ENCODE measurements around the gene NKAPL.

Gene NKAPL

DNA sequence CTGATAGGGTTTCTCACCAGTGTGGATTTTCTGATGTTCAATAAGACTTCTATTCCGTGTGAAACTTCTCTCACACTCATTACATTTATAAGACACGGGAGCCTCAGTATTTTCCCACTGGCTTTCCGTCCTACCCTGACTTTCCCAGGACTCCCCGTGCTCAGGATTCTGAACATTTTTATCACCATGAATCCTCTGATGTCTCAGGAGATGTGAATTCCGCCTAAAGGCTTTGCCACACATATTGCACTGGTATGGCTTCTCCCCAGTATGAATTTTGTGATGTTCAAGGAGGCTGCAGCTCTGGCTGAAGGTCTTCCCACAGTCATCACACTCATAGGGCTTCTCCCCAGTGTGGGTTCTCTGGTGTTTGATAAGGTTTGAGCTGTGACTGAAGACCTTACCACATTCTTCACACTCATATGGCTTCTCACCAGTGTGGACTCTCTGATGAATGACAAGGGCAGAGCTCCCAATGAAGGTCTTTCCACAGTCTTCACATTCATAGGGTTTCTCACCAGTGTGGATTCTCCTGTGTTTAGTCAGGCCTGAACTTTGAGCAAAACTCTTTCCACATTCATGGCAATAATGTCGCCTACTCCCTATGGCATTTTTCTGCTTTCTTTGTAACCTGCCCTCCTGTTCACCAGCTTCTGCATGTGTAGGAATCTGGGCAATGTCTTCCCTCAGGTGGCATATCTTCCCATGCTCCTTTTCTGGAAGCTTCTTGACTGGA lies 13.7 kb upstream of the NKAPL start:
- no peak for DNase-seq

DNA sequence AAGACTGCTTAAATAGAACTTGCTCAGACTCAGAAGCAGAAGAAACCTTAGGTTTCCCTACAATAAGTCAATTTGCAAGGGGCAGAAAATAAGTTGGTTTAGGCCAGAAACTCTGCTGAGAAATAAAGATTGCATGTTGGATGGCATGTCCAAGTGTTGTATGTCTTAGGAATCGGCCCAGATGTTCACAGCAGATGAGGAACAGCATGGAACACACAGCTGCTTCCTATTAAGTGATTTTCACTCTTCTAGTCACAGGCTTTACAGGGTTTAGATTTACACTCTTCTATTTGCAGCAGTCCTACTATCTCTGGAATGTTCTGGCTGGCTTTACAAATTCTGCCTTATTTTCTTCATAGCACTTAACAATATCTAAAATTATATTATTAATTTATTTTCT lies 10.2 kb upstream of the NKAPL start:
- no peak for DNase-seq

DNA sequence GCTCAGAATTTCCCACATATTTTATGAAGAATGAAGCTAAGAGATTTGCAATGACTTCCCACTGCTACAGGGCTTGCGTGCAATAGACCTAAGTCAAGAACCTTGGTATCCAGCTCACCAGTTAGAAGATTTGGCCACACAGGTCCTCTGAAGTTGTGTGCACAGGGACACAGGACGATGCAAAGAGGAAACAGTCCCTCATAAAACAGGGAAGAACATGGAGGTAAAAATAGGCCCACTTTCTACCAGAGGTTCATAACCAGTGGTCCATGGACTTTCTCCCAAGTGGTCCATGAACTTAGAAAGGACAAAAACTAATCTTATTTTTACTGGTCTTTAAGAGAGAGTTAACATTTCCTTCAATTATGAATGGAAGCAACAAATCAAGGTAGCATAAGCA lies 8.3 kb upstream of the NKAPL start:
- DNase-seq = no peak

DNA sequence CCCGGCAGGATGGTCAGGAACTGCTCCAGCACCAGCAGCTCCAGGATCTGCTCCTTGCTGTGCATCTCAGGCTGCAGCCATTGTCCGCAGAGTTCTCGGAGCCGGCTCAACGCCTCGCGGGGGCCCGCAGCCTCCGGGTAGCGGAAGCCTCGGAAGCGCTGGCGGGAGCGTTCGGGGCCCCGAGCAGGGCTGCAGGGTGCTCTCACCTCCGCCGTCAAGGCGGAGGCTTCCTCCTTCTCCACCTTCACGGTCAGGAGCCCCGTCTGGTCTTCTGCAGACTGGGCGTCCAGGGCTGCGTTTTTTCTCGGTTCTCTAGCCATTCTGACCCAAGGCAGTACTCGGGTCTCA lies 7.5 kb upstream of the NKAPL start:
- DNase-seq = peak in 1 of 4 experiments; percentile 20

DNA sequence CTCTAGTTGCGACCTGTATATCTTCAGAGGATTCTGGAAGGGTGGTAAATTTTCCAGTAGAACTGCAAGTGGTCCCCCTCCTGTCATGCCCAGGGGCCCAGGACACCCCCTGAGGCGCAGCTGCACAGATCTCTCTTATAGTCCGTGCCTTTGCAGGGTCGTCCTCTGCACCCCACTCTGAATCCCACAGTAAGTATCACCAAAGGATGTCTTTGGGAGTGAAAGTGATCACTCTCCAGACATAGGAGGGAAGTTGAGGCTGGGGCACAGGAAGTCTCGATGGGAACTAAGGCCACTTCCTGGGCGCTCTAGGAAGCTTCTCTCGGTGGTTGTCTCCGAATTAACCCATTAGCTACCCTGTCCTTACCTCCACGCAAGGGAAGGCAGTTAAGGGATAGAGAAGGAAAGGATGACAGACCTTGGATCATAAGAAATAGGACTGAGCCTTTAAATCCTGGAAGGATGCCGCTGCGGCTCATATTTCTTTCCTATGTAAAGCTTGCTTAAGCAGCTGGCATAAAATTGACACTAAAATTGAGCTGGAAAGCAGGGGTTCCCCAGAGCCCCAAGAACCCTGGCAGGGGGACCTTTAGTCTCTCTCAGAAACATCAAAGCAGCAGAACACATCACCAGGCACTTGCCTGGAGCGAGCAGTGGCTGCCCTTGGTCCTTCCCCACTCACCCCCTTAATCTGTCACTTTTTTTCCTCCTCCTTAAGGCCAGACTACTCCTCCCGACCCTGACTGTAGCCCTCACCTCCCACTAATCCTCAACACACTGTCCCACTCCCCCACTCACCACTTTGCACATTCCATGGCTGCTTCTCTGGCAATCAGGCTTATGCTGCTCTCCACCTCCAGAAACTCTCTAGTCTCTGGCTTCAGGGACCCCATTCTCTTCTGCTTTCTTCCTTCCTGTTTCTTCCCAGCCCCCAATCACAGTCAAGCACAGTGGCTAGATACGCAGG lies 6.8 kb upstream of the NKAPL start, which contains the start of gene ZKSCAN4:
TSS of gene ZKSCAN4 (minus strand) at position 261 of the 967 bp plus-strand sequence. CDS start 289 bp downstream, outside the sequence.
- peak; percentile 16 to 63 (median 54) for DNase-seq

DNA sequence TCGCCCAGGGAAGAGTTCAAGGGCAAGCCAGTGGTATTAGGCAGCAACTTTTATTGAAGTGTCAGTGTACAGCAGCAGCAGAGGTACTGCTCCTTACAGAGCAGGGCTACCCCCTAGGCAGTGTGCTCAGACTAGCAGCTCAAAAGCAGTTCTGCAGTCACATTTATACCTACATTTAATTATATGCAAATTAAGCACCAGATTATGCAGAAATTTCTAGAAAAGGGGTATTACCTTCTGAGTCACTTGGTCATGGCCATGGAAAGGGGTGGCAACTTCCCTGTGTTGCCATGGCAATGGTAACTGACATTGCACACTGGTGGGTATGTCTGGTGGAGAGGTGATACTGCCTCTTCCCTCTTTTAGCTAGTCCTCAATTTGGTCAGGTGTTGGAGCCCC lies 5.0 kb upstream of the NKAPL start:
- no peak for DNase-seq

DNA sequence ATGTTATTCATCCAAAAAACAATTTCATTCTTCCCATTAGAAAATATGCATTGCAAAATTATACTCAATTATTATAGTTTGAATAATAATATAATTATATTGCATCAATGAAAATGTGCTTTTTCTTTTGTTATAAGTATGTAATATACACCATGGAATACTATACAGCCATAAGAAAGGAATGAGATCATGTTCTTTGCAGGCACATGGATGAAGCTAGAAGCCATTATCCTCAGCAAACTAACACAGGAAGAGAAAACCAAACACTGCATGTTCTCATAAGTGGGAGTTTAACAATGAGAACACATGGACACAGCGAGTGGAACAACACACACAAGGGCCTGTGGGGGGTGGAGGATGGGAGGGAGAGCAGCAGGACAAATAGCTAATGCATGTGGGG lies 2.1 kb upstream of the NKAPL start:
- DNase-seq = no peak

DNA sequence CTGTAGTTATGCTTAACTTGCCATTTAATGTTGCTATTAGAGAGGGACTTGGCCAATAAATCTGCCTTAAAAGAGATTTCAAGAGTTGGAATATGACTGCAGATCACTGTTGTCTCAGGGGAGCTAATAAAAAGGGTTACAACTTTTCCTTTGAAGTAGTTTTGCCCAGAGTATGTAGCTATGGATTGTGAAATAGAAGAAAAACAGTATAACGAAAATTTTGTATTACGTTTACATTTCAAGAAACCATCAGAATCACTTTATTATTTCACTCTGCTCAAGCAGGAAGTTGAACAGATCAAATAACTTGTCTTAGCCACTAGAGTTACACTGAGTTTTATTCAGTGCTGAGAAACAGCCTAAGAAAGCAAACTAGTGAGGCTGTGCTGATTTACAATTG lies 4.8 kb downstream of the NKAPL start:
- DNase-seq = no peak

DNA sequence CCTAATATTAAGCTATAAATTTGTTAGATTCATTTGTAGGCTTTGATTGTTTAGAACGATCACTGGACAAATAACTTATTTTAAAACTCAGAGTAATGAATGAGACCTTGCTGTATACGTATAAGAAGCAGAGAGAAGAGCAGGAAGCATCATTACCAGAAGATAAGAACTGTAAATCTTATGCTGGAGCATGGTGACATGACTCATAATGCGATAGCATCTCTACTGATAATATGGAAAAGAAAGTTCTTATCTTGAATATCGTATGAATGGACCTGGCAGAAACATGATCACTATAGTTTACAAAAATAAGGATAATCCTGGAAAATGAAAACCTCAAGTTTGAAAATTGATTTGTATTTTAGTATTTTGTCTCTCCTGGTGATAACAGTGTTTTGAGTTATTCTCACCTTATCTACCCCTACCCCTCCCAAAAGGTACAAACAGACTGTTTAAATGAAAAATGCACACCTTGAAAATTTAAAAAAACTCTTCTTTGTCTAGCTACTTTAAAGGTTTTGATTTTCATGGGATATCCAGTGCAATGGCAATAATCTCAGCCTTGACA lies 5.8 kb downstream of the NKAPL start:
- DNase-seq = no peak

DNA sequence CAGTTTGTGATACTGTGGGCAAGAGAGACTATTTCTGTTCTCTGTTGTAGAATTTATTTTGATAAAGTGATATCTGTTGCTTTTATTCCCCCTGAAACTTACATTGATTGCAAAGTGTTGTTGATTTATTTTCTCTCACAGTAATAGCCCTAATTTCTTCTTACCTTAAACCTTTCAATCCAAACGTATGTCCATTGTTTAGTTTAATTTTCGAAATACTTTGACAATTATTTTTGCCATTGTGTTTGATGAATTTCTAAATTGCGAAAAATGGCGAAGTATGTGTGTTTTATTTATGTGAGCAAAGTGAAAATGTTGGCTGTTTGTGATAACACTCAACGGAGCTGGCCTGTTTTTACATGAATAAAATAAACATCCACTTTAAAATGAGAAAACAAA lies 7.5 kb downstream of the NKAPL start:
- DNase-seq = no peak

DNA sequence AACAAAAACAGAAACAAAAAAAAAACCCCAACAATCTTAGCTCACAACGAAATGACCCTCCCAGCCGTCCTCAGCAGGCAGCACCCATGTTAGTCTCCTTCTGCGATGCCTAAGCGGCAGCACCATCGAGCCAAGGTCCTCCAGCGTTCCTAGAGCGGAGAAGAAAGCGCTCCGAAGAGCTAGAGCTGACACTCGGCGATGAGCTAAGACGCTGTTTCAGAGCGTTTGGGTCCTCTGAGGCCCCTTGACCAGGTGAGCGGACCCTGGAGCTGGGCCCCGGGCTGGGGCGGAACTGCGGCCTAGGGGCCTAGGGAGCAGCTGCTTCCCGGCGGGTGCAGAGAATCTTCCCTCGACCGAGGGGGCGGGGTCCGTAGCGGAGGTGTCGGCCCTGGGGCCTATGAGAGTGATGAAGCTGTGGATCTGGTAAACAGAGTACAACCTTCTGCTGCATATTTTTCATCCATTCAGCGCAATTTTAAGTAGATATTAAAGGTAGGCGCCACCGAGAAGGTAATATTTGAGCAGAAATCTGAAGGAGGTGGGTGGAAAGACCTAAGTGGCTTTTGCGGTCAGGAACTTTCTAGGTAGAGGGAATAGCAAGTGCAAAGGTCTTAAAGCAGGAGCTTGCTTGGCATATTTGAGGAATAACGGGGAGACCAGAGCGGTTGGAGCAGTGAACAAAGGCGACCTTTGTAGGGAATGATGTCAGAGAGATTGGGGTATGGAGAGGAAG lies 8.0 kb downstream of the NKAPL start, which contains the start of gene ZSCAN26:
TSS of gene ZSCAN26 (plus strand) at position 182 of the 733 bp plus-strand sequence. CDS start 4,777 bp downstream, outside the sequence.
- DNase-seq = peak; percentile 49 to 81 (median 65)

DNA sequence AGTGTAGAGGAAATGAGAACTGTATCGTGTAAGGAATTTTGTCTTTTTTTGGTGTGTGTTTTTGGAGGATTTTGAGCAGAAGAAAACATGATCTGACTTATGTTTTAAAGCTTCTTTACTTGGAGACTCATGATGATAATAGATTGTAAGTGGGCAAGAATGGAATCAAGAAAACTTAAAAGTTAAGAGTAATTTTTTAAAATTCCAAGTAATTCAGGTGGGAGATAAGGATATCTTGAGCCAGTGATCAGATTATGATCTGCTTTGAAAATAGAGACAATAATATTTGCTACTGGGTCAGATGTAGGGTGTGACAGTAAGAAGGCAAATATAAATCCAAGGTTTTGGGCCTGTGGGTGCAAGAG lies 8.6 kb downstream of the NKAPL start:
- DNase-seq = no peak

DNA sequence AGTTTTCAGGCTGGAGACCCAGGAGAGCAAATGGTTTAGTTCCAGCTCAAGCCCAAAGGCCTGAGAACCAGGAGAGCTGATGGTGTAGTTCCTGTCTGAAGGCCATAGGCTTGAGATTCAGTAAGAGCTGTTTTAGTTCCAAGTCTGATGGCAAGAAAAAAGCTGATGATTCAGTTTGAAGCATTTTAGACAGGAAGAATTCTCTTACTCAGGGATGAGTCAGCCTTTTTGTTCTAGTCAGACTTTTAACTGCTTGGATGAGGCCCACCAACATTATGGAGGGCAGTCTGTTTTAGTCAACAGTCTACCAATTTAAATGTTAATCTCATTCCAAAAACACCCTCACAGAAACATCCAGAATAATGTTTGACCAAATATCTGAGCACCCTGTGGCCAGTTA lies 10.4 kb downstream of the NKAPL start:
- DNase-seq = no peak

DNA sequence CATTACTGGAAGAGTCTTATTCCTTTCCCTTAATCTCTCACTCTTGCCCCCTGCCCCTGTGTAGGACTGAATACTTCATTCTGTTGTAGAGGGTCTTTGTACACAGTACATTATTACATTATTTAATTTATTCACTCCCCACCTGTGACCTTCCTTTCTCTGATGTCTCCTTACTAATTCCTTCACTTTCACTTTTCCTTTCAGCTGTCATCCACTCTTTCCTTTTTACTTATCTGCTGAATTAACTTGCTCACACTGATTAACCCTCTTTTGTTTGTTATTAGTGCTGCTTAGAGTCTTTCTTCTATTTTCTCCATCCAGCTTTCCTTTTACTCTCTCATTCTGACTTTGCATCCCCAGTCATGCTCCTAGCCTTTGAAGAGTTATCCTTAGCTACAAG lies 15.8 kb downstream of the NKAPL start:
- DNase-seq = no peak

DNA sequence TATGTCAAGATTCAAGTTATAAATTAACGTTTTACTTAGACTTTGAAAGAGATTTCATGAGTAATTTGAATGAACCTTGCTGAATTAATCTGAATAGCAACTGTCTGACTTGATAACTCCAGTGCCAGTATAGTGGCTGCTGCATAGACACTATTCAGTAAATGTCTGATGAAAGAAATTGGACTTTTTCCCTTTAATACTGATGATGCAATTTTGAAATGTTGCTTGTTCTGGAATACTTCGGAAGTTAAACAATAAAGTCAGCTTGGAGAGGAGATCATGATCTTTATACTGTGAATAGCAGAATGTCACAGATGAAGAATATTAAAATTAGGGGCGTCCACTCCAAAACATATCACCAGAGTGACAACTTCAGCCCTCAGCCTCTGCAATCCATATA lies 18.6 kb downstream of the NKAPL start:
- no peak for DNase-seq

DNA sequence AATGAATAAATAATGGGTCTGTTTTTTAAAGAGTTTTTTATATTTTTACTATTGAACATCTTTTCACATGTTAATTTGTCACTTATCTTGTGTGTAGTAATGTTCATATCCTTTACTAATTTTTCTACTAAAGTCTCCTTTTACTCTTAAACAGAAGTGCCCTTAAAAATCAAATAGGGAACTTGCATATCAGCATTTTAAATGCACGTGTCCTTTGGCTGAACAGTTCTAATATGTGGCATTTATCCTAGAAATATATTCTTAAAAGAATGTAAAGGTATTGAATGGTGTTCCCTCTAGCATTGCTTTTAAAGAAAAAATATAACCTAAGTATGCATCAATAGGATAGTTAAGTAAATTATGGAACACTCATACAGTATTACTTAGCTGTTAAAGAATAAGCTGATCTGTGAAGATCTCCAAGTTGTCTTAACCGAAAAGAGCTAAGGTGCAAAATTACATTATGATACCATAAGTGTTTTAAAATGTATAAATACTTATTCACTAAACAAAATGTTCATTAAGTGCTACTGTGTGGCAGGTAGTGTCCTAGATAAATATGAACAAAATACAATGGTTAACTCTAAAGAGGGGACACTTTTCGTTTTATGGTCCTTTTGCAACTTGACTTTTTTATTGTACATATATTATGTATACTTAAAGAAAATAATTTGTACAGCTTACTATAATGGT lies 21.6 kb downstream of the NKAPL start:
- DNase-seq = no peak

DNA sequence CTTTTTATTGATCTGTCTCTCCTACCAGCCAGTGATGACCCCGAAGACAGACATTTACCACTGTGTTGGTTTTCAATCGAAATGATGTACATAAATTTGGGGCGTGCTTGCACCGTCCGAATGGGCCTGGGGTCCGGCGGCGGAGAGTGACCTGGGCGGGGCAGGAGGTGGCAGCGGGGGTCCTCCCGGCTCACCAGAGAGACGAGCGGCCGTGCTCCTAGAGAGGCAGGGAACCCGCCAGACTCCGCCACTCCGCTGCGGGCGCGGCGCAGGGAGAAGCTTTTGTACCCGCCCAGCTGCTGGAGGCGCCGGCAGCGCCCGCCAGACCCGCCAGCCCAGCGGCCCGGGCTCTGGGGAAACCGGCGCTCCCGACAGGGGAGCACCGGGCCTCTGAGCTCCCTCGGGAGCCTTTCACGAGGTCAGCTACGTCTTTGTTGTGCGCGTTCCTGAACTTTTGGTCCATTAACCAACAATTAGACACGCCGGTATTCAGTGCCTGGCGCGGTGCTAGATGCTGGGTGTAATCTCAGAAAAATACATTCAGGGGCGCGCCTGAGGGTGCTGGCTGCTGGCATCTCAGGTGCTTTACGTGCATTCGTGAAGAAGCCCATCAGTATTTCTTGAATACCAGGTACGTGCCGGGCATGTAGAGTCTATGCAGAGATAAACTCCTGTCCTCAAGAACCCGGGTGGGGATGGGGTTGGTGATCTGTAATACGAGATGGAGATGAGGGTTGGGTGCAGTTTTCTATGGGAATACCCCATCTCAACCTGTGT lies 22.4 kb downstream of the NKAPL start, which contains the start of gene PGBD1:
TSS of gene PGBD1 (plus strand) at position 285 of the 777 bp plus-strand sequence. CDS start 2,242 bp downstream, outside the sequence.
- peak in 3 of 4 experiments; percentile 6 to 20 (median 7) for DNase-seq

DNA sequence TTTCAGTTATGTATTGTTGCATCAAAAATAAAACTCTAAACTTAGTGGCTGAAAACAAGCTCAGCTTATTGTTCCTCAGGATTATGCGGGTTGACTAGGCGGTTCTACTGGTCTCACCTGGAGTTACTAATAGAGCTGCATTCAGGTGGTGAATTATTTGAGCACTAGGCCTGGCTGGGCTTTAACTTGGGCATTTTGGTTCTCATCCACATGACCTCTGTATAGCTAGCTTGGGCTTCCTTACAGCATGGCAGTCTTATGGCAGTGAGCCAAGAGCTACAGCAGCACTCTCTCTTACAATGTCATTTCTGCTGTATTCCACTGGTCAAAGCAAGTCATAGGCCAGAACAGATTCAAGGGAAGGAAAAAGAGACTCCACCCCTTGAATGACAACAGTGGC lies 23.8 kb downstream of the NKAPL start:
- DNase-seq = no peak

DNA sequence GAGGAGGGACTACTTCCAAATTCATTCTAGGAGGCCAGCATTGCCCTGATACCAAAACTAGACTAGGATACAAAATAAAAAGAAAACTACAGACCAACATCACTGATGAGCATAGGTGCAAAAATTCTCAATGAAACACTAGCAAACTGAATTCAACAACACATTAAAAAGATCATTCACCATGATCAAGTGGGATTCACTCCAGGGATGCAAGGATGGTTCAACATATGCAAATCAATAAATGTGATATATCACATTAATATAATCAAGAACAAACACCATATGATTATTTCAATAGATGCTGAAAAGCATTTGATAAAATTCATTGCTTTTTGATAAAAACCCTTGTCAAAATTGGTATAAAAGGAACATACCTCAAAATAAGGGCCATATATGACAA lies 32.5 kb downstream of the NKAPL start:
- DNase-seq = no peak

DNA sequence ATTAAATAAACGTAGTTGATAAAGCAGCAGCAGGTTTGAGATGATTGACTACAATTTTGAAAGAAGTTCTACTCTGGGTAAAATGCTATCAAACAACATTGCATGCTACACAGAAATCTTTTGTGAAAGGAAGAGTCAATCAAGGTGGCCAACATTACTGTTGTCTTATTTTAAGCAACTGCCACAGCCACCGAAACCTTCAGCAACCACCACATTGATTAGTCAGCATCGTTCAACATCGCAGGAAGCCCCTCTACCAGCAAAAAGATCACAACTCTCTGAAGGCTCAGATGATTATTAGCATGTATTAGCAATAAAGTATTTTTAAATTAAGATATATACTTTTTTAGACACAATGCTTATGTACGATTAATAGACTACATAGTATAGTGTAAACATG lies 36.2 kb downstream of the NKAPL start:
- no peak for DNase-seq

DNA sequence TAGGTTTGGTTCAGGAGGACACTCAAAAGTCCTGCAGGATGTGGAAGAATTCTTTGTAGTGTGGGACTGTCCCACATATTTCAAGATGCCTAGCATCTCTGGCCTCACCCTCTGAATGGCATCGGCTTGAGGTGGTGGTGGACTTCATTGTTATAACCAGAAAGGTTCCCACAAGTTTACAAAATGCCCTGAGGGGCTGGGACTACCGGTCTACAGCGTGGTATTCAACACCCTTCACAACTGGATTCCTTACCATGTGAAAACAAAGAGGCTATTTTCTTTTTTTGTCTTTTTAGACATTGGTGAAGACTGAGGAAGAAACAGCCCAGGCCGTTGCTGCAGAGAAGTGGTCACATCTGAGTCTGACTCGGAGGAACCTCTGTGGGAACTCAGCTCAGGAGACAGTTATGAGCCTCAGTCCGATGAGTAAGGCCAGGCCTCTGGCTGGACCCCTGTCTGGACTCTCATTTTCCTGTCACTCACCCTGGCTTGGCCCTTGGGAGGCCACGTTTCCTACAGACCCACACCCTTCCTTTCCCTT lies 37.5 kb downstream of the NKAPL start:
- no peak for DNase-seq

All from activated naive CD4-positive, alpha-beta T cell (primary cell).